ENCODE data around the gene SUGCT.

DNA sequence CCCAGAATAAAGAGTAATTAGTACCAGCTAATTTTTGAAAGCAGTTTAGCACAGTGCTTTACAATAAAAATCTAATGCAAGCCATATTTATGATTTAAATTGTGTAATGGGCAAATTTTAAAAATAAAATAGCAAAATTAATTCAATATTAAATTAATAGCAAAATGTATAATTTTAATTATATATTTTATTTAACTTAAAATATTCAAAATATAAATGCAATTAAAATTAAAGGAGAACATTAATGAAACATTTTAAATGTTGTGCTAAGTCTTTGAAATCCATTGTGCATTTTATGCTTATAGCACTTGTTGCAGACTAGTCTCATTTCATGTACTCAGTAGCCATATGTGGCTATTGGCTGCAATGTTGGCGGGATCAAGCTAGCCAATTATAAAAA is 367.6 kb downstream of the SUGCT start:
- TF ChIP-seq, protein P1, sequence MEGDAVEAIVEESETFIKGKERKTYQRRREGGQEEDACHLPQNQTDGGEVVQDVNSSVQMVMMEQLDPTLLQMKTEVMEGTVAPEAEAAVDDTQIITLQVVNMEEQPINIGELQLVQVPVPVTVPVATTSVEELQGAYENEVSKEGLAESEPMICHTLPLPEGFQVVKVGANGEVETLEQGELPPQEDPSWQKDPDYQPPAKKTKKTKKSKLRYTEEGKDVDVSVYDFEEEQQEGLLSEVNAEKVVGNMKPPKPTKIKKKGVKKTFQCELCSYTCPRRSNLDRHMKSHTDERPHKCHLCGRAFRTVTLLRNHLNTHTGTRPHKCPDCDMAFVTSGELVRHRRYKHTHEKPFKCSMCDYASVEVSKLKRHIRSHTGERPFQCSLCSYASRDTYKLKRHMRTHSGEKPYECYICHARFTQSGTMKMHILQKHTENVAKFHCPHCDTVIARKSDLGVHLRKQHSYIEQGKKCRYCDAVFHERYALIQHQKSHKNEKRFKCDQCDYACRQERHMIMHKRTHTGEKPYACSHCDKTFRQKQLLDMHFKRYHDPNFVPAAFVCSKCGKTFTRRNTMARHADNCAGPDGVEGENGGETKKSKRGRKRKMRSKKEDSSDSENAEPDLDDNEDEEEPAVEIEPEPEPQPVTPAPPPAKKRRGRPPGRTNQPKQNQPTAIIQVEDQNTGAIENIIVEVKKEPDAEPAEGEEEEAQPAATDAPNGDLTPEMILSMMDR (IDR thresholded peaks at IDR 0.05), result no peak
- no peak for TF ChIP-seq POLR2AphosphoS5 (IDR thresholded peaks at IDR 0.05)

Measured in stomach (tissue), 4 donors.